Activated CD4-positive, alpha-beta T cell treated with anti-CD3 and anti-CD28 coated beads for 4 hours (primary cell): ENCODE measurements around the gene DDX25.
"Not testable (repeated sequence)": the region's sequence is repeated elsewhere in the genome, so short reads cannot be mapped to it uniquely, and the experiment has no call there.

ENCODE experiments used
- DNase-seq, 2 donors: peaks; one replicate each; pipeline ENCODE4 v3.0.0-alpha.2; 2020

The DDX25 gene

GRCh38 chr11:125903711-125904659 is at the start of gene DDX25:
Gene DDX25 (plus strand): TSS chr11:125904508. CDS start chr11:125904518, 10 bp downstream.
- peak in 1 of 2 donors; percentile 10 for DNase-seq

- DNase-seq = not testable (repeated sequence)
Measured at GRCh38 chr11:125857670-125858069, 46.6 kb upstream of the DDX25 start.

GRCh38 chr11:125862786-125863185 is 41.5 kb upstream of the DDX25 start:
- not testable (repeated sequence) for DNase-seq

- not testable (repeated sequence) for DNase-seq
Measured at GRCh38 chr11:125865354-125865753, 39.0 kb upstream of the DDX25 start.

- DNase-seq = no peak
Measured at GRCh38 chr11:125869521-125869920, 34.8 kb upstream of the DDX25 start.

GRCh38 chr11:125871391-125872137 is 32.7 kb upstream of the DDX25 start:
- DNase-seq = peak in 1 of 2 donors; percentile 19

GRCh38 chr11:125872138-125872491 is 32.2 kb upstream of the DDX25 start:
- DNase-seq = no peak

GRCh38 chr11:125873881-125874555 is 30.3 kb upstream of the DDX25 start:
- no peak for DNase-seq

- peak; percentile 19 to 42 for DNase-seq
Measured at GRCh38 chr11:125874556-125875124, 29.7 kb upstream of the DDX25 start.

- no peak for DNase-seq
Measured at GRCh38 chr11:125881291-125881690, 23.0 kb upstream of the DDX25 start.

- no peak for DNase-seq
Measured at GRCh38 chr11:125883375-125883774, 20.9 kb upstream of the DDX25 start.

GRCh38 chr11:125886997-125887372 is 17.3 kb upstream of the DDX25 start:
- peak; percentile 21 to 37 for DNase-seq

- DNase-seq = peak; percentile 87 to 91
Measured at GRCh38 chr11:125887373-125888324, 16.7 kb upstream of the DDX25 start, which contains the start of gene HYLS1. Gene HYLS1 (plus strand): TSS chr11:125887668. CDS start chr11:125899369, 11,701 bp downstream.

- no peak for DNase-seq
Measured at GRCh38 chr11:125890447-125891100, 13.7 kb upstream of the DDX25 start.

- no peak for DNase-seq
Measured at GRCh38 chr11:125892071-125892470, 12.2 kb upstream of the DDX25 start.

GRCh38 chr11:125892994-125893393 is 11.3 kb upstream of the DDX25 start:
- DNase-seq = no peak

GRCh38 chr11:125901872-125902271 is 2.4 kb upstream of the DDX25 start:
- no peak for DNase-seq

- DNase-seq = no peak
Measured at GRCh38 chr11:125902277-125902926, 1.9 kb upstream of the DDX25 start.

GRCh38 chr11:125902927-125903710 is 1.2 kb upstream of the DDX25 start, which contains the start of gene PUS3:
Gene PUS3 (minus strand): TSS chr11:125903206. CDS start chr11:125896284, 6,922 bp downstream.
- peak; percentile 88 to 89 for DNase-seq
